Small intestine (tissue), 7 donors: ENCODE measurements around the gene RBM4. TPM values are rescaled to one million over a fixed set of nuclear protein-coding genes. Genes with fewer than 3 reads are reported as not detected.
A peak's percentile ranks its signal among the peaks of the same experiment; 100 is the strongest.

Experiments used
- DNase-seq, 2 donors: peaks; one replicate each; pipeline versions ENCODE4 v3.0.0 to v3.0.0-alpha.2; 2013
- FAIRE-seq: peaks from 2 replicates; lab custom pipeline; 2012; peaks lifted over from hg19 to GRCh38; lab: Jason Lieb, UNC
- H3K27ac ChIP-seq, 3 donors: one replicate each; pipeline ENCODE4 v1.5.1; 2013; ENCODE audit warnings: low read length in 2 of 3, mild to moderate bottlenecking in 2 of 3, control low read depth in 1 of 3, inconsistent platforms in 1 of 3, low read depth in 1 of 3, moderate library complexity in 1 of 3
- H3K27me3 ChIP-seq, 3 donors: one replicate each; pipeline ENCODE4 v1.6.1; 2013; ENCODE audit warnings: low read length in 3 of 3, inconsistent platforms in 1 of 3; ENCODE audit not compliant: control insufficient read depth in 3 of 3, insufficient read depth in 3 of 3
- H3K36me3 ChIP-seq, 3 donors: one replicate each; pipeline ENCODE4 v1.6.1; 2013; ENCODE audit warnings: low read length in 3 of 3, inconsistent platforms in 1 of 3, low read depth in 1 of 3, mild to moderate bottlenecking in 1 of 3, moderate library complexity in 1 of 3; ENCODE audit not compliant: control insufficient read depth in 3 of 3, insufficient read depth in 2 of 3
- H3K4me1 ChIP-seq, 3 donors: one replicate each; pipeline ENCODE4 v1.6.1; 2013; ENCODE audit warnings: low read length in 2 of 3, inconsistent platforms in 1 of 3, low read depth in 1 of 3, mild to moderate bottlenecking in 1 of 3, moderate library complexity in 1 of 3; ENCODE audit not compliant: control insufficient read depth in 3 of 3, insufficient read depth in 2 of 3
- H3K4me3 ChIP-seq, 3 donors: one replicate each; pipeline ENCODE4 v1.5.1; 2013; ENCODE audit warnings: low read length in 3 of 3, control low read depth in 1 of 3, inconsistent platforms in 1 of 3, low read depth in 1 of 3, mild to moderate bottlenecking in 1 of 3, moderate library complexity in 1 of 3
- H3K9me3 ChIP-seq, 2 donors: one replicate each; pipeline ENCODE4 v1.6.1; 2013; ENCODE audit warnings: low read depth in 1 of 2, low read length in 1 of 2; ENCODE audit not compliant: control insufficient read depth in 2 of 2, insufficient read depth in 1 of 2
- whole genome bisulfite sequencing, 3 donors: extraction: QIAGEN DNeasy Blood & Tissue Kit; methylation state at CpG; one replicate each; pipeline ENCODE4 v1.1.7; 2013; 5-methylcytosine and 5-hydroxymethylcytosine counted together
- polyA plus RNA-seq, 4 donors: library from polyadenylated mRNA; stranded (reverse) in 3 of 4; unstranded in 1 of 4; fragments of 200-250 nt in 3 of 4; fragments of 120-200 nt in 1 of 4; gene quantifications; one replicate each; pipeline versions ENCODE4 v1.2.1 to v1.2.3, GENCODE V29; 2013
- donor health status: healthy with polysubstance abuse.
- donor health status: control.
- donor health status: control.
- donor health status: Bipolar disorder and iron deficiency.
- donor health status: healthy.

Gene RBM4
- polyA plus RNA-seq, 4 donors = 86.1 to 141 (median 94.4) TPM

GRCh38 chr11:66607126-66607834 lies 31.2 kb upstream of the RBM4 start:
- WGBS, 3 donors = 10 to 38% (median 29%) methylated on average over 8 of the region's 8 CpGs
- no peak for FAIRE-seq

GRCh38 chr11:66609721-66610617 lies 28.5 kb upstream of the RBM4 start:
- no peak overlapping the region for H3K4me3 ChIP-seq
- no peak for FAIRE-seq
- WGBS, 3 donors = 45 to 60% (median 48%) methylated on average over 4 of the region's 4 CpGs

More at GRCh38 chr11:66607126-66607834, 31.2 kb upstream of the RBM4 start:
- H3K9me3 ChIP-seq = no peaks in the 10 kb centered on the region
- H3K36me3 ChIP-seq = peaks cover 0 to 35% (median 2%) of the 10 kb centered on the region in 3 donors
- peak; percentile 45 to 91 for DNase-seq
- H3K27me3 ChIP-seq = no peaks in the 10 kb centered on the region
- H3K27ac ChIP-seq = peak overlapping the region in 2 of 3 donors; percentile 16 to 80
- peaks cover 0 to 3% (median 0%) of the 10 kb centered on the region in 3 donors for H3K4me1 ChIP-seq
- H3K4me3 ChIP-seq = no peak overlapping the region

GRCh38 chr11:66612458-66612857 lies 26.0 kb upstream of the RBM4 start:
- H3K27me3 ChIP-seq = no peaks in the 10 kb centered on the region
- WGBS, 3 donors = 92 to 96% (median 95%) methylated on average over 1 of the region's 1 CpG
- no peak for FAIRE-seq
- no peak overlapping the region for H3K27ac ChIP-seq
- no peaks in the 10 kb centered on the region for H3K9me3 ChIP-seq
- H3K4me1 ChIP-seq = peaks cover 0 to under 1% (median 0%) of the 10 kb centered on the region in 3 donors
- no peak for DNase-seq
- no peak overlapping the region for H3K4me3 ChIP-seq
- H3K36me3 ChIP-seq = peaks cover 0 to 3% (median 0%) of the 10 kb centered on the region in 3 donors

More at GRCh38 chr11:66609721-66610617, 28.5 kb upstream of the RBM4 start:
- Histone ChIP-seq H3K27ac (peak overlapping the region in 1 of 3 donors; percentile 21), H3K27me3 (no peaks in the 10 kb centered on the region), H3K4me1 (peaks cover 0 to 3% (median 0%) of the 10 kb centered on the region in 3 donors), H3K36me3 (peaks cover 0 to 18% (median 0%) of the 10 kb centered on the region in 3 donors), H3K9me3 (no peaks in the 10 kb centered on the region)
- peak in 1 of 2 donors; percentile 11 for DNase-seq

- WGBS, 3 donors = 34 to 79% (median 60%) methylated on average over 13 of the region's 13 CpGs
- no peak for FAIRE-seq
These were observed 24.4 kb upstream of the RBM4 start for GRCh38 chr11:66614073-66614472.

GRCh38 chr11:66616379-66617154 lies 21.9 kb upstream of the RBM4 start, which contains the start of gene RBM14:
Gene RBM14 (plus strand): TSS chr11:66616630. CDS start chr11:66616721, 91 bp downstream.
- Histone ChIP-seq H3K9me3 (no peaks in the 10 kb centered on the region), H3K36me3 (peaks cover 0 to 15% (median 0%) of the 10 kb centered on the region in 3 donors), H3K27ac (peak within 1 kb of the TSS; percentile 90 to 99 (median 98)), H3K4me1 (peaks cover 0 to 13% (median 3%) of the 10 kb centered on the region in 3 donors), H3K4me3 (peak within 1 kb of the TSS; percentile 81 to 92 (median 87)), H3K27me3 (no peaks in the 10 kb centered on the region)
- DNase-seq (peak; percentile 100), FAIRE-seq (no peak)
- 0 to 1% (median 0%) methylated on average over 90 of the region's 90 CpGs for WGBS, 3 donors

More at GRCh38 chr11:66614073-66614472, 24.4 kb upstream of the RBM4 start:
- peaks cover 0 to 11% (median 0%) of the 10 kb centered on the region in 3 donors for H3K4me1 ChIP-seq
- DNase-seq = no peak
- no peak overlapping the region for H3K4me3 ChIP-seq
- no peaks in the 10 kb centered on the region for H3K27me3 ChIP-seq
- no peak overlapping the region for H3K27ac ChIP-seq
- peaks cover 0 to 5% (median 0%) of the 10 kb centered on the region in 3 donors for H3K36me3 ChIP-seq
- H3K9me3 ChIP-seq = no peaks in the 10 kb centered on the region

- WGBS, 3 donors = 0 to 1% (median 1%) methylated on average over 33 to 38 of the region's 38 CpGs
- no peak for DNase-seq
- H3K4me1 ChIP-seq = peaks cover 0 to 13% (median 3%) of the 10 kb centered on the region in 3 donors
- peak overlapping the region; percentile 81 to 92 (median 87) for H3K4me3 ChIP-seq
- H3K36me3 ChIP-seq = peaks cover 0 to 19% (median 0%) of the 10 kb centered on the region in 3 donors
- H3K27ac ChIP-seq = peak overlapping the region; percentile 90 to 99 (median 98)
- no peaks in the 10 kb centered on the region for H3K27me3 ChIP-seq
- no peaks in the 10 kb centered on the region for H3K9me3 ChIP-seq
- no peak for FAIRE-seq
These were observed 21.2 kb upstream of the RBM4 start for GRCh38 chr11:66617155-66617834.

- 13 to 23% (median 16%) methylated on average over 4 of the region's 4 CpGs for WGBS, 3 donors
- Histone ChIP-seq H3K4me3 (peak overlapping the region in 2 of 3 donors; percentile 81 to 87), H3K4me1 (peaks cover 0 to 13% (median 9%) of the 10 kb centered on the region in 3 donors), H3K36me3 (peaks cover 0 to 24% (median under 1%) of the 10 kb centered on the region in 3 donors), H3K27ac (peak overlapping the region; percentile 48 to 99 (median 51)), H3K27me3 (no peaks in the 10 kb centered on the region), H3K9me3 (no peaks in the 10 kb centered on the region)
- DNase-seq (peak; percentile 46 to 49), FAIRE-seq (no peak)
These were observed 19.4 kb upstream of the RBM4 start for GRCh38 chr11:66619080-66619554.
